ENCODE data around the gene IPO8.
"Not testable (repeated sequence)": the region's sequence is repeated elsewhere in the genome, so short reads cannot be mapped to it uniquely, and the experiment has no call there.

The IPO8 gene

GRCh38 chr12:30610718-30611117 is 85.0 kb downstream of the IPO8 start:
- no peak for DNase-seq (ENCODE audit: low spot score)

- not testable (repeated sequence) for DNase-seq (ENCODE audit: low spot score)
Observed at GRCh38 chr12:30609819-30610218, 85.8 kb downstream of the IPO8 start.

GRCh38 chr12:30604302-30604701 is 91.4 kb downstream of the IPO8 start:
- DNase-seq (ENCODE audit: low spot score): not testable (repeated sequence)

GRCh38 chr12:30603129-30603528 is 92.5 kb downstream of the IPO8 start:
- no peak for DNase-seq (ENCODE audit: low spot score)

- DNase-seq (ENCODE audit: low spot score): no peak
Observed at GRCh38 chr12:30602678-30603077, 93.0 kb downstream of the IPO8 start.

GRCh38 chr12:30599608-30600007 is 96.1 kb downstream of the IPO8 start:
- peak; percentile 81 for DNase-seq (ENCODE audit: low spot score)

GRCh38 chr12:30598889-30599288 is 96.8 kb downstream of the IPO8 start:
- DNase-seq (ENCODE audit: low spot score): no peak

GRCh38 chr12:30595742-30596141 is 99.9 kb downstream of the IPO8 start:
- no peak for DNase-seq (ENCODE audit: low spot score)

- no peak for DNase-seq (ENCODE audit: low spot score)
Observed at GRCh38 chr12:30594509-30594908, 101.2 kb downstream of the IPO8 start.

GRCh38 chr12:30588572-30588971 is 107.1 kb downstream of the IPO8 start:
- DNase-seq (ENCODE audit: low spot score): not testable (repeated sequence)

GRCh38 chr12:30587782-30588181 is 107.9 kb downstream of the IPO8 start:
- DNase-seq (ENCODE audit: low spot score): no peak

GRCh38 chr12:30585877-30586276 is 109.8 kb downstream of the IPO8 start:
- DNase-seq (ENCODE audit: low spot score): no peak

GRCh38 chr12:30582943-30583342 is 112.7 kb downstream of the IPO8 start:
- DNase-seq (ENCODE audit: low spot score): no peak

- DNase-seq (ENCODE audit: low spot score): no peak
Observed at GRCh38 chr12:30580344-30580743, 115.3 kb downstream of the IPO8 start.

Measured in SK-N-DZ (cell line).